Nephron progenitor cell (in vitro differentiated cells): ENCODE measurements around the gene AP2S1.
A peak's percentile ranks its signal among the peaks of the same experiment; 100 is the strongest.

ENCODE experiments used
- DNase-seq: peaks from one replicate; pipeline ENCODE4 v3.0.0; 2021
- H3K27ac Mint-ChIP-seq: 2 replicates; pipeline ENCODE4 v1.8.0; 2021; ENCODE audit warnings: mild to moderate bottlenecking, moderate library complexity, mixed read lengths
- H3K27me3 Mint-ChIP-seq: 2 replicates; pipeline ENCODE4 v1.8.0; 2021; ENCODE audit warnings: mild to moderate bottlenecking, low read depth, mixed read lengths; ENCODE audit not compliant: poor library complexity
- H3K36me3 Mint-ChIP-seq: 2 replicates; pipeline ENCODE4 v1.8.0; 2021; ENCODE audit warnings: low read depth, mixed read lengths
- H3K4me1 Mint-ChIP-seq: 2 replicates; pipeline ENCODE4 v1.8.0; 2021; ENCODE audit warnings: mixed read lengths
- H3K4me3 Mint-ChIP-seq: 2 replicates; pipeline ENCODE4 v1.8.0; 2021; ENCODE audit warnings: mild to moderate bottlenecking, moderate library complexity, mixed read lengths
- H3K9me3 Mint-ChIP-seq: 2 replicates; pipeline ENCODE4 v1.8.0; 2021; ENCODE audit warnings: mild to moderate bottlenecking, moderate library complexity, mixed read lengths
- TF ChIP-seq, protein P1 (sequence below): fragments of 200-600 bp; sonication (generic); IDR thresholded peaks from 2 replicates; pipeline ENCODE4 v1.5.0; 2021; ENCODE audit warnings: antibody characterized with exemption

The AP2S1 gene

DNA sequence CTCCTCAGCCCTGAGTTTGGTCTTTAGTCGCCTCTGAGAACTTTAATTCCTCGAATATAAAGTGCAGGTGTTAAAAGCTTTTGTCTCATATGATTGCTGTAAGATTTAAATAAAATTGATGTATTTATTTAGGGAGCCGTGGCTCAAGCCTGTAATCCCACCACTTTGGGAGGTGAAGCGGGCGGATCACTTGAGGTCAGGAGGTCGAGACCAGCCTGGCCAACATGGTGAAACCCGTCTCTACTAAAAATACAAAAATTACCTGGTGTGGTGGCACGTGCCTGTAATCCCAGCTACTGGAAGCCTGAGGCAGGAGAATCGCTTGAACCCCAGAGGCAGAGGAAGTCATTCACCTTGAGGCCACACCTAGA lies 61.7 kb downstream of the AP2S1 start:
- DNase-seq = no peak
- H3K36me3 Mint-ChIP-seq = no peaks in the 10 kb centered on the region
- H3K27me3 Mint-ChIP-seq = peaks cover 16% of the 10 kb centered on the region
- no peaks in the 10 kb centered on the region for H3K9me3 Mint-ChIP-seq
- no peak overlapping the region for H3K4me3 Mint-ChIP-seq
- TF ChIP-seq, protein P1, sequence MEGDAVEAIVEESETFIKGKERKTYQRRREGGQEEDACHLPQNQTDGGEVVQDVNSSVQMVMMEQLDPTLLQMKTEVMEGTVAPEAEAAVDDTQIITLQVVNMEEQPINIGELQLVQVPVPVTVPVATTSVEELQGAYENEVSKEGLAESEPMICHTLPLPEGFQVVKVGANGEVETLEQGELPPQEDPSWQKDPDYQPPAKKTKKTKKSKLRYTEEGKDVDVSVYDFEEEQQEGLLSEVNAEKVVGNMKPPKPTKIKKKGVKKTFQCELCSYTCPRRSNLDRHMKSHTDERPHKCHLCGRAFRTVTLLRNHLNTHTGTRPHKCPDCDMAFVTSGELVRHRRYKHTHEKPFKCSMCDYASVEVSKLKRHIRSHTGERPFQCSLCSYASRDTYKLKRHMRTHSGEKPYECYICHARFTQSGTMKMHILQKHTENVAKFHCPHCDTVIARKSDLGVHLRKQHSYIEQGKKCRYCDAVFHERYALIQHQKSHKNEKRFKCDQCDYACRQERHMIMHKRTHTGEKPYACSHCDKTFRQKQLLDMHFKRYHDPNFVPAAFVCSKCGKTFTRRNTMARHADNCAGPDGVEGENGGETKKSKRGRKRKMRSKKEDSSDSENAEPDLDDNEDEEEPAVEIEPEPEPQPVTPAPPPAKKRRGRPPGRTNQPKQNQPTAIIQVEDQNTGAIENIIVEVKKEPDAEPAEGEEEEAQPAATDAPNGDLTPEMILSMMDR = no peak
- H3K4me1 Mint-ChIP-seq = peaks cover 53% of the 10 kb centered on the region
- H3K27ac Mint-ChIP-seq = no peak overlapping the region

DNA sequence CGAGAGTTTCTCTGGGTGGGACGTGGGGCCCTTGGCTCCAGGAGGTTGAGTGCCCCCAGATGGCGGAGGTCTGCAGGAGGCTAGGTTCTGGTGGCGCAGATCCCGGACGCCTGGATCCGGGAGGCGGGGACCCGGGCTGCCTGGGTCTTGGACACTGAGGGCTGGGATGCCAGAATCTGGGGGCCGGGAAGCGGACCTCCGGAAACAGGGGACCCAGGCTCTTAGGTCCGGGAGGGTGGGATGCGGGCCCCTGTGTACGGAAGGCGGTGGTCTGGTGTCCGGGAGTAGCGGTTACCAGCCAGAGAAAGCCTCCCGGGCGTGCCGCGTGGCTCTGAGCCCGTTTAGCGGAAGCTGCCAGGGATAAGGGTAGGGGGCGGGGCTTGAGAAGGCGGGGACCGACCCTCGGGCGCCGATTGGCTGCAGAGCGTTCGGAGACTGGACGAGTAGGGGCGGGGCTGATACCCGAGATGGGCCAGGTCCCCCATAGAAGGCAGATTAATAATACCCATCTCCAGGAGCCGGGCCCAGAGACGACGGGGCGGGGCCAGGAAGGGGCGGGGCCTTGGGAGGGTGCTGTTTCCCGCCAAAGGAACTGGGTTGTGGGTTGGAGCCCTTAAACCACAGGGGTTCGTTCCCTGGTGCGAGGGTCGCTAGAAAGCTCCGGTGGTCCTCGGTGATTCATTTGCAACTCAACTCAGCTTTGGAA lies 62.2 kb downstream of the AP2S1 start, which contains the start of gene SLC1A5:
Gene SLC1A5 (minus strand): TSS at position 333 of the 706 bp plus-strand sequence. CDS start 629 bp downstream, outside the sequence.
- Mint-ChIP-seq H3K9me3 (no peaks in the 10 kb centered on the region), H3K36me3 (no peaks in the 10 kb centered on the region), H3K27me3 (peaks cover 16% of the 10 kb centered on the region), H3K4me1 (peaks cover 53% of the 10 kb centered on the region), H3K27ac (no peak within 1 kb of the TSS), H3K4me3 (peak within 1 kb of the TSS; percentile 93)
- peak; percentile 99 for DNase-seq
- TF ChIP-seq, protein P1 = no peak
